Neural cell (in vitro differentiated cells): Measurements from ENCODE around the gene TNIP2.

Source experiments
- EP300 ChIP-seq: fragments of 450-650 bp; conservative IDR thresholded peaks from 2 replicates; pipeline ENCODE4 v1.6.1; 2014; ENCODE audit warnings: antibody characterized with exemption, mild to moderate bottlenecking, moderate library complexity; ENCODE audit not compliant: poor library complexity, severe bottlenecking
- EZH2 ChIP-seq: fragments of 200-600, 300-800 bp; shearing (Covaris generic), sonication (generic); IDR thresholded peaks from 2 replicates; pipeline ENCODE4 v1.6.1; 2014; ENCODE audit warnings: antibody characterized with exemption, low read length, borderline replicate concordance, mild to moderate bottlenecking; ENCODE audit not compliant: insufficient read depth, poor library complexity, severe bottlenecking
- TAF1 ChIP-seq: IDR thresholded peaks from 2 replicates; pipeline ENCODE4 v1.6.1; 2012; ENCODE audit warnings: low read depth
- TF ChIP-seq, protein P1 (sequence below): fragments of 450-650 bp; IDR thresholded peaks from 2 replicates; pipeline ENCODE4 v1.5.1; 2014; ENCODE audit warnings: antibody characterized with exemption, mild to moderate bottlenecking, moderate library complexity; ENCODE audit not compliant: poor library complexity, severe bottlenecking
- TF ChIP-seq, protein P2 (sequence below): IDR thresholded peaks from 2 replicates; pipeline ENCODE4 v1.6.1; 2012; ENCODE audit warnings: borderline replicate concordance

DNA sequence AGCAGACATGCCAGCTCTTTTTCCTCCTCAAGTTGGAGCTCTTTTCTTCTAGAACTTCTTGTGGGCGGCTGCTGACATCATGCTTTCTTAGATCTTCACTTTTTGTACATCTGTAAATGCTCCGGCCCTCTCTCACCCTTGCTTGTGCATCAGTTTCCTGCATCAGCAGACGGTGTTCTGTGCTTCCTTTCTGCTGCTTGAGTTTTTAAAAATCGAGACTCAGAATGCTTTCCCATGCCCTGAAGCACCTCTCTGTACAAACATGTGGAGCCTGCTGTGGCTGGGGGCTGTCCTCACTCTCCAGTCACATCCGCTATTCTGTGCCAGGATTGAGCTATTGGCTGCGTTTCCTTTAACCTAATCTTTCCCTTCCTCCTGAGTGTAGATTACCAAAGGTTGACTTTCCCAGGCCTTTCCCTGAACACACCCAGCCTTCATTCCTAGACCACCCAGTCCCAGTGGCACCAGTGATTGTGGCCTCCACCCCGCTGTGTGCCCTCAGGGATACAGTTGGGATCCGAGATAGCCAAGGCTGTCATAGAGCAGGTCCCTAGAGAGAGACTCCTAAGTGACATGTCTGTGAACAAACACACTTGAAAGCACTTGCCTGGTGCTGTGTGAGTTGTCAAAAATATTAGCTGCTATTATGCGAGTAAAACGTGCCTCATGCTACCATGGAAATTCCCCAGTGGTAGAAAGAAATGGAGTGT is 41.9 kb downstream of the TNIP2 start:
- TF ChIP-seq, protein P1, sequence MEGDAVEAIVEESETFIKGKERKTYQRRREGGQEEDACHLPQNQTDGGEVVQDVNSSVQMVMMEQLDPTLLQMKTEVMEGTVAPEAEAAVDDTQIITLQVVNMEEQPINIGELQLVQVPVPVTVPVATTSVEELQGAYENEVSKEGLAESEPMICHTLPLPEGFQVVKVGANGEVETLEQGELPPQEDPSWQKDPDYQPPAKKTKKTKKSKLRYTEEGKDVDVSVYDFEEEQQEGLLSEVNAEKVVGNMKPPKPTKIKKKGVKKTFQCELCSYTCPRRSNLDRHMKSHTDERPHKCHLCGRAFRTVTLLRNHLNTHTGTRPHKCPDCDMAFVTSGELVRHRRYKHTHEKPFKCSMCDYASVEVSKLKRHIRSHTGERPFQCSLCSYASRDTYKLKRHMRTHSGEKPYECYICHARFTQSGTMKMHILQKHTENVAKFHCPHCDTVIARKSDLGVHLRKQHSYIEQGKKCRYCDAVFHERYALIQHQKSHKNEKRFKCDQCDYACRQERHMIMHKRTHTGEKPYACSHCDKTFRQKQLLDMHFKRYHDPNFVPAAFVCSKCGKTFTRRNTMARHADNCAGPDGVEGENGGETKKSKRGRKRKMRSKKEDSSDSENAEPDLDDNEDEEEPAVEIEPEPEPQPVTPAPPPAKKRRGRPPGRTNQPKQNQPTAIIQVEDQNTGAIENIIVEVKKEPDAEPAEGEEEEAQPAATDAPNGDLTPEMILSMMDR: no peak
- TF ChIP-seq EP300: no peak
- no peak for TF ChIP-seq EZH2
- TF ChIP-seq TAF1: no peak
- TF ChIP-seq, protein P2, sequence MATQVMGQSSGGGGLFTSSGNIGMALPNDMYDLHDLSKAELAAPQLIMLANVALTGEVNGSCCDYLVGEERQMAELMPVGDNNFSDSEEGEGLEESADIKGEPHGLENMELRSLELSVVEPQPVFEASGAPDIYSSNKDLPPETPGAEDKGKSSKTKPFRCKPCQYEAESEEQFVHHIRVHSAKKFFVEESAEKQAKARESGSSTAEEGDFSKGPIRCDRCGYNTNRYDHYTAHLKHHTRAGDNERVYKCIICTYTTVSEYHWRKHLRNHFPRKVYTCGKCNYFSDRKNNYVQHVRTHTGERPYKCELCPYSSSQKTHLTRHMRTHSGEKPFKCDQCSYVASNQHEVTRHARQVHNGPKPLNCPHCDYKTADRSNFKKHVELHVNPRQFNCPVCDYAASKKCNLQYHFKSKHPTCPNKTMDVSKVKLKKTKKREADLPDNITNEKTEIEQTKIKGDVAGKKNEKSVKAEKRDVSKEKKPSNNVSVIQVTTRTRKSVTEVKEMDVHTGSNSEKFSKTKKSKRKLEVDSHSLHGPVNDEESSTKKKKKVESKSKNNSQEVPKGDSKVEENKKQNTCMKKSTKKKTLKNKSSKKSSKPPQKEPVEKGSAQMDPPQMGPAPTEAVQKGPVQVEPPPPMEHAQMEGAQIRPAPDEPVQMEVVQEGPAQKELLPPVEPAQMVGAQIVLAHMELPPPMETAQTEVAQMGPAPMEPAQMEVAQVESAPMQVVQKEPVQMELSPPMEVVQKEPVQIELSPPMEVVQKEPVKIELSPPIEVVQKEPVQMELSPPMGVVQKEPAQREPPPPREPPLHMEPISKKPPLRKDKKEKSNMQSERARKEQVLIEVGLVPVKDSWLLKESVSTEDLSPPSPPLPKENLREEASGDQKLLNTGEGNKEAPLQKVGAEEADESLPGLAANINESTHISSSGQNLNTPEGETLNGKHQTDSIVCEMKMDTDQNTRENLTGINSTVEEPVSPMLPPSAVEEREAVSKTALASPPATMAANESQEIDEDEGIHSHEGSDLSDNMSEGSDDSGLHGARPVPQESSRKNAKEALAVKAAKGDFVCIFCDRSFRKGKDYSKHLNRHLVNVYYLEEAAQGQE: no peak
